HepG2 (cell line): ENCODE measurements around the gene SPAG7. TPM values are rescaled to one million over a fixed set of nuclear protein-coding genes. Genes with fewer than 3 reads are reported as not detected.

Source experiments
- ASH2L ChIP-seq: fragments of 300-600, 200-600 bp; sonication (generic); IDR thresholded peaks from 2 replicates; pipeline ENCODE4 v1.7.0; 2017; ENCODE audit warnings: low read depth, mild to moderate bottlenecking, moderate library complexity, mixed read lengths, low read length; ENCODE audit not compliant: insufficient read length
- HDAC1 ChIP-seq: sonication (generic); formaldehyde crosslinking; IDR thresholded peaks from 2 replicates; pipeline ENCODE4 v1.5.1; 2020; ENCODE audit warnings: mild to moderate bottlenecking, missing genetic modification reagents
- KMT2A ChIP-seq: sonication (generic); formaldehyde crosslinking; IDR thresholded peaks from 2 replicates; pipeline ENCODE4 v1.4.0; 2020; ENCODE audit warnings: missing genetic modification reagents
- LCORL ChIP-seq, 2 experiments: fragments of 450-650 bp in 1 of 2; sonication (generic) in 1 of 2; formaldehyde crosslinking in 1 of 2; IDR thresholded peaks; 2 replicates each; pipeline versions ENCODE4 v1.5.0 to v1.6.1; 2017 to 2020; ENCODE audit warnings: antibody characterized with exemption in 1 of 2, missing genetic modification reagents in 1 of 2
- RXRB ChIP-seq: IDR thresholded peaks from 2 replicates; pipeline ENCODE4 v1.6.1; 2016; ENCODE audit warnings: borderline replicate concordance, missing genetic modification reagents, missing compliant biosample characterization
- TAF1 ChIP-seq: sonication (generic); formaldehyde crosslinking; IDR thresholded peaks from 2 replicates; pipeline ENCODE4 v1.4.0; 2020; ENCODE audit warnings: missing genetic modification reagents
- TCF7 ChIP-seq: sonication (generic); IDR thresholded peaks from 2 replicates; pipeline ENCODE4 v1.6.1; 2016; ENCODE audit warnings: antibody characterized with exemption, low read depth
- ZMAT3 ChIP-seq: sonication (generic); formaldehyde crosslinking; conservative IDR thresholded peaks from 2 replicates; pipeline ENCODE4 v1.7.0; 2021; ENCODE audit warnings: missing genetic modification reagents
- ZNF260 ChIP-seq: sonication (generic); formaldehyde crosslinking; IDR thresholded peaks from 2 replicates; pipeline ENCODE4 v1.4.0; 2020; ENCODE audit warnings: missing genetic modification reagents, low read depth, mild to moderate bottlenecking, borderline replicate concordance
- ZNF326 ChIP-seq: sonication (generic); formaldehyde crosslinking; IDR thresholded peaks from 2 replicates; pipeline ENCODE4 v1.4.0; 2020; ENCODE audit warnings: missing genetic modification reagents, borderline replicate concordance
- polyA plus RNA-seq, 8 experiments: library from polyadenylated mRNA; depleted of rRNA in 3 of 8; stranded (reverse) in 7 of 8; unstranded in 1 of 8; fragments of >200 nt; fragmentation: Illumina TruSeq in 4 of 8; extraction: Trizol in 4 of 8; gene quantifications; 2 replicates each; pipeline versions ENCODE4 v1.2.1 to v1.2.3, GENCODE V29; 2011 to 2016; ENCODE audit warnings: low read depth in 4 of 8, missing spikeins in 1 of 8, mixed read lengths in 1 of 8; ENCODE audit not compliant: insufficient read depth in 1 of 8
- total RNA-seq, 5 experiments: library from RNA; depleted of rRNA; stranded (reverse); fragments of >200 nt; fragmentation: Illumina TruSeq; extraction: Trizol; gene quantifications; 2 replicates each; pipeline ENCODE4 v1.2.3, GENCODE V29; 2016; ENCODE audit warnings: low read depth in 1 of 5
- TF ChIP-seq, protein P1 (sequence below): sonication (generic); formaldehyde crosslinking; IDR thresholded peaks from 2 replicates; pipeline ENCODE4 v1.4.0; 2020; ENCODE audit warnings: missing genetic modification reagents
- TF ChIP-seq, protein P2 (sequence below): sonication (generic); formaldehyde crosslinking; IDR thresholded peaks from 2 replicates; pipeline ENCODE4 v1.8.0; 2022; ENCODE audit warnings: low read depth, missing genetic modification reagents
- TF ChIP-seq, protein P3 (sequence below): sonication (generic); formaldehyde crosslinking; IDR thresholded peaks from 2 replicates; pipeline ENCODE4 v1.9.0; 2022; ENCODE audit warnings: missing genetic modification reagents, mild to moderate bottlenecking, borderline replicate concordance
- TF ChIP-seq, protein P4 (sequence below): sonication (generic); formaldehyde crosslinking; IDR thresholded peaks from 2 replicates; pipeline ENCODE4 v1.4.0; 2020; ENCODE audit warnings: mild to moderate bottlenecking, missing genetic modification reagents
- TF ChIP-seq, protein P5 (sequence below): sonication (generic); formaldehyde crosslinking; IDR thresholded peaks from 2 replicates; pipeline ENCODE4 v1.4.0; 2020; ENCODE audit warnings: low read depth, missing genetic modification reagents

Gene SPAG7
- total and polyA plus RNA-seq, 2 of the 13 experiments (the other 11 are each of a cell fraction or from before 2014, with no cell fraction given) = 51.0 to 59.0 TPM

DNA sequence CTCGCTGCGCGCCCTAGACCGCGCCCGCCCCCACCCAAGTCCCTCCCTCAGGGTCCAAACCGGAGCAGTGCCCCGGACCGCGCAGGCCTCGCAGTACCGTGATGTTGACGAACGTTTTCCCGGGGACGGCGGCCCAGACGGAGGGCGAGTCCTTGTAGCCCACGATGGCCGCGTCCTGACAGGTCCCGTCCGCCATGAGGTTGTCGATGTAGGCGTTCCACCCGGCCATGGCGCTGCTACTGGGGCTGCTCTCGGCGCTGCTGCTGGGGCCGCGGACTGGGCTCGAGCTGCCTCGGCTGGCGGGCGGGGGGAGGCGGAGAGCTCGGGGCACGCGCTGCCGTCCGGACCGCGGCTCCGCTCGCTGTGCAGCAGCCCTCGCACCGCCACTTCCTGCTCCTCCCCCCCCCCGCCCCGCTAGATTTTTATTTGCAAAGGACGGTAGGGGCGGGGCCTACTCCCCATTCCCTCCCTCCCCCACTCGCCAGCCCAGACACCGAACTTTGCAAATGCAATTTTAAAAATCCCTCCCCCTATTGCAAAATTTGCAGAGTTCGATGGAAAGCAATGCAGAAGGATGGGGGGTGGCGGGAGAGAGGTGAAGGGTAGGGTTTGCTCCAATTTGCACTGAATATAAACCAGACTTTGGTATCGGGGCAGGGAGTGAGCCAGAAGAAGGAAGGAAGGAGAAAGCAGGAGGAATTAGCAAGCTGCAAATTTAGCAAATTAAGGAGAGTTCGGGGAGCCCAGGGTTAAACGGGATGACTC lies 19.3 kb downstream of the SPAG7 start, which contains the start of gene PFN1 (continued):
- TF ChIP-seq, protein P1, sequence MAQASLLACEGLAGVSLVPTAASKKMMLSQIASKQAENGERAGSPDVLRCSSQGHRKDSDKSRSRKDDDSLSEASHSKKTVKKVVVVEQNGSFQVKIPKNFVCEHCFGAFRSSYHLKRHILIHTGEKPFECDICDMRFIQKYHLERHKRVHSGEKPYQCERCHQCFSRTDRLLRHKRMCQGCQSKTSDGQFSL (CRISPR knock-in tag) = peak; percentile 67; the same call in 1 of the 2 replicates
- TF ChIP-seq ZNF326 (CRISPR knock-in tag) (no peak), KMT2A (CRISPR knock-in tag) (peak; percentile 43; the same call in 1 of the 2 replicates), LCORL (IDR thresholded peaks at IDR 0.05) (peak; percentile 73; the same call in 1 of the 2 replicates), LCORL (CRISPR knock-in tag; IDR thresholded peaks at IDR 0.05) (no peak; the same call in 1 of the 2 replicates), TAF1 (CRISPR knock-in tag) (peak; percentile 81), TCF7 (no peak), ASH2L (peak; percentile 89), HDAC1 (CRISPR knock-in tag) (peak; percentile 34; the same call in 1 of the 2 replicates), ZNF260 (CRISPR knock-in tag) (no peak), ZMAT3 (CRISPR knock-in tag) (no peak), RXRB (no peak)
- TF ChIP-seq, protein P2, sequence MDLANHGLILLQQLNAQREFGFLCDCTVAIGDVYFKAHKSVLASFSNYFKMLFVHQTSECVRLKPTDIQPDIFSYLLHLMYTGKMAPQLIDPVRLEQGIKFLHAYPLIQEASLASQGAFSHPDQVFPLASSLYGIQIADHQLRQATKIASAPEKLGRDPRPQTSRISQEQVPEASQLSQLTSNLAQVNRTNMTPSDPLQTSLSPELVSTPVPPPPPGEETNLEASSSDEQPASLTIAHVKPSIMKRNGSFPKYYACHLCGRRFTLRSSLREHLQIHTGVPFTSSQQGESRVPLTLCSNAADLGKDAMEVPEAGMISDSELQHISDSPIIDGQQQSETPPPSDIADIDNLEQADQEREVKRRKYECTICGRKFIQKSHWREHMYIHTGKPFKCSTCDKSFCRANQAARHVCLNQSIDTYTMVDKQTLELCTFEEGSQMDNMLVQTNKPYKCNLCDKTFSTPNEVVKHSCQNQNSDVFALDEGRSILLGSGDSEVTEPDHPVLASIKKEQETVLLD (CRISPR knock-in tag) = peak; percentile 85
- TF ChIP-seq, protein P3, sequence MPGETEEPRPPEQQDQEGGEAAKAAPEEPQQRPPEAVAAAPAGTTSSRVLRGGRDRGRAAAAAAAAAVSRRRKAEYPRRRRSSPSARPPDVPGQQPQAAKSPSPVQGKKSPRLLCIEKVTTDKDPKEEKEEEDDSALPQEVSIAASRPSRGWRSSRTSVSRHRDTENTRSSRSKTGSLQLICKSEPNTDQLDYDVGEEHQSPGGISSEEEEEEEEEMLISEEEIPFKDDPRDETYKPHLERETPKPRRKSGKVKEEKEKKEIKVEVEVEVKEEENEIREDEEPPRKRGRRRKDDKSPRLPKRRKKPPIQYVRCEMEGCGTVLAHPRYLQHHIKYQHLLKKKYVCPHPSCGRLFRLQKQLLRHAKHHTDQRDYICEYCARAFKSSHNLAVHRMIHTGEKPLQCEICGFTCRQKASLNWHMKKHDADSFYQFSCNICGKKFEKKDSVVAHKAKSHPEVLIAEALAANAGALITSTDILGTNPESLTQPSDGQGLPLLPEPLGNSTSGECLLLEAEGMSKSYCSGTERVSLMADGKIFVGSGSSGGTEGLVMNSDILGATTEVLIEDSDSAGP = peak; percentile 74
- TF ChIP-seq, protein P4, sequence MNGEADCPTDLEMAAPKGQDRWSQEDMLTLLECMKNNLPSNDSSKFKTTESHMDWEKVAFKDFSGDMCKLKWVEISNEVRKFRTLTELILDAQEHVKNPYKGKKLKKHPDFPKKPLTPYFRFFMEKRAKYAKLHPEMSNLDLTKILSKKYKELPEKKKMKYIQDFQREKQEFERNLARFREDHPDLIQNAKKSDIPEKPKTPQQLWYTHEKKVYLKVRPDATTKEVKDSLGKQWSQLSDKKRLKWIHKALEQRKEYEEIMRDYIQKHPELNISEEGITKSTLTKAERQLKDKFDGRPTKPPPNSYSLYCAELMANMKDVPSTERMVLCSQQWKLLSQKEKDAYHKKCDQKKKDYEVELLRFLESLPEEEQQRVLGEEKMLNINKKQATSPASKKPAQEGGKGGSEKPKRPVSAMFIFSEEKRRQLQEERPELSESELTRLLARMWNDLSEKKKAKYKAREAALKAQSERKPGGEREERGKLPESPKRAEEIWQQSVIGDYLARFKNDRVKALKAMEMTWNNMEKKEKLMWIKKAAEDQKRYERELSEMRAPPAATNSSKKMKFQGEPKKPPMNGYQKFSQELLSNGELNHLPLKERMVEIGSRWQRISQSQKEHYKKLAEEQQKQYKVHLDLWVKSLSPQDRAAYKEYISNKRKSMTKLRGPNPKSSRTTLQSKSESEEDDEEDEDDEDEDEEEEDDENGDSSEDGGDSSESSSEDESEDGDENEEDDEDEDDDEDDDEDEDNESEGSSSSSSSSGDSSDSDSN (CRISPR knock-in tag) = peak; percentile 73; the same call in 1 of the 2 replicates
- TF ChIP-seq, protein P5, sequence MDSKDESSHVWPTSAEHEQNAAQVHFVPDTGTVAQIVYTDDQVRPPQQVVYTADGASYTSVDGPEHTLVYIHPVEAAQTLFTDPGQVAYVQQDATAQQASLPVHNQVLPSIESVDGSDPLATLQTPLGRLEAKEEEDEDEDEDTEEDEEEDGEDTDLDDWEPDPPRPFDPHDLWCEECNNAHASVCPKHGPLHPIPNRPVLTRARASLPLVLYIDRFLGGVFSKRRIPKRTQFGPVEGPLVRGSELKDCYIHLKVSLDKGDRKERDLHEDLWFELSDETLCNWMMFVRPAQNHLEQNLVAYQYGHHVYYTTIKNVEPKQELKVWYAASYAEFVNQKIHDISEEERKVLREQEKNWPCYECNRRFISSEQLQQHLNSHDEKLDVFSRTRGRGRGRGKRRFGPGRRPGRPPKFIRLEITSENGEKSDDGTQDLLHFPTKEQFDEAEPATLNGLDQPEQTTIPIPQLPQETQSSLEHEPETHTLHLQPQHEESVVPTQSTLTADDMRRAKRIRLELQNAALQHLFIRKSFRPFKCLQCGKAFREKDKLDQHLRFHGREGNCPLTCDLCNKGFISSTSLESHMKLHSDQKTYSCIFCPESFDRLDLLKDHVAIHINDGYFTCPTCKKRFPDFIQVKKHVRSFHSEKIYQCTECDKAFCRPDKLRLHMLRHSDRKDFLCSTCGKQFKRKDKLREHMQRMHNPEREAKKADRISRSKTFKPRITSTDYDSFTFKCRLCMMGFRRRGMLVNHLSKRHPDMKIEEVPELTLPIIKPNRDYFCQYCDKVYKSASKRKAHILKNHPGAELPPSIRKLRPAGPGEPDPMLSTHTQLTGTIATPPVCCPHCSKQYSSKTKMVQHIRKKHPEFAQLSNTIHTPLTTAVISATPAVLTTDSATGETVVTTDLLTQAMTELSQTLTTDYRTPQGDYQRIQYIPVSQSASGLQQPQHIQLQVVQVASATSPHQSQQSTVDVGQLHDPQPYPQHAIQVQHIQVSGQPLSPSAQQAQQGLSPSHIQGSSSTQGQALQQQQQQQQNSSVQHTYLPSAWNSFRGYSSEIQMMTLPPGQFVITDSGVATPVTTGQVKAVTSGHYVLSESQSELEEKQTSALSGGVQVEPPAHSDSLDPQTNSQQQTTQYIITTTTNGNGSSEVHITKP (CRISPR knock-in tag) = peak; percentile 94
